Stimulated activated CD4-positive, alpha-beta T cell treated with anti-CD3 and anti-CD28 coated beads, Interleukin-12 subunit alpha, Interleukin-12 subunit beta, amount 100 ng/mL, for 24 hours (primary cell): Measurements from ENCODE around the gene RPS26.

Source experiments
- DNase-seq, 2 experiments: peaks; one replicate each; pipeline ENCODE4 v3.0.0-alpha.2; 2020; ENCODE audit warnings: low read depth in 2 of 2

RPS26 gene

DNA sequence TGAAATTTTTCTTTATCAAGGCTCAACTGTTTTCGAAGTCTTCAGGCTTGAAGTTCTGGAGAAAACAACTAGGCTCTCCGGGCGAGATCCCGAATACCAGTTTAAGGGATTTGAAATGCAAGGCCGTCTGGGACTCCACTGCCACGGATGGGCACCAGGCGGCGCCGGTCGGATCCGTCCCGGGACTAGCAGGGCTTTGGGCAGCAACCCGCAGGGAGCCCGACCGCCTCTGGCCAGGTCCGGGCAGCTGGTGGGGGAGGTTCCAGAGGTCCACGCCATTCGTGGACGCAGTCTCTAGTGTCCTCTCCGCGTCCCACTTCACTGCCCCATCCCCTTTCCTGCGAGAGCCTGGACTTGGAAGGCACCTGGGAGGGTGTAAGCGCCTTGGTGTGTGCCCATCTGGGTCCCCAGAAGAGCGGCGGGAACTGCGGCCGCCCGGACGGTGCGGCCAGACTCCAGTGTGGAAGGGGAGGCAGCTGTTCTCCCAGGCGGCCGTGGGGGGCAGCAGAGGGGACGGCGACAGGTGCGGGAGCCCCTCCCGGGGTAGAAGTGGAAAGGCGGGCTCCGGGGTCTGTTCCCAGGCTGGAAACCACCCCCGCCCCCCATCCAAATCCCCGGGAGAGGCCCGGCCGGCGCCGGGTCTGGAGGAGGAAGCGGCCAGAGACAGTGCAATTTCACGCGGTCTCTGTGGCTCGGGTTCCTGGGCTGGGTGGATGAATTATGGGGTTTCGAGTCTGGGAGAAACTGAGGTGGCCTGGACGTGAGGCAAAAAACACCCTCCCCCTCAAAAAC lies 37.4 kb downstream of the RPS26 start:
- DNase-seq = peak in 1 of 2 experiments; percentile 53

DNA sequence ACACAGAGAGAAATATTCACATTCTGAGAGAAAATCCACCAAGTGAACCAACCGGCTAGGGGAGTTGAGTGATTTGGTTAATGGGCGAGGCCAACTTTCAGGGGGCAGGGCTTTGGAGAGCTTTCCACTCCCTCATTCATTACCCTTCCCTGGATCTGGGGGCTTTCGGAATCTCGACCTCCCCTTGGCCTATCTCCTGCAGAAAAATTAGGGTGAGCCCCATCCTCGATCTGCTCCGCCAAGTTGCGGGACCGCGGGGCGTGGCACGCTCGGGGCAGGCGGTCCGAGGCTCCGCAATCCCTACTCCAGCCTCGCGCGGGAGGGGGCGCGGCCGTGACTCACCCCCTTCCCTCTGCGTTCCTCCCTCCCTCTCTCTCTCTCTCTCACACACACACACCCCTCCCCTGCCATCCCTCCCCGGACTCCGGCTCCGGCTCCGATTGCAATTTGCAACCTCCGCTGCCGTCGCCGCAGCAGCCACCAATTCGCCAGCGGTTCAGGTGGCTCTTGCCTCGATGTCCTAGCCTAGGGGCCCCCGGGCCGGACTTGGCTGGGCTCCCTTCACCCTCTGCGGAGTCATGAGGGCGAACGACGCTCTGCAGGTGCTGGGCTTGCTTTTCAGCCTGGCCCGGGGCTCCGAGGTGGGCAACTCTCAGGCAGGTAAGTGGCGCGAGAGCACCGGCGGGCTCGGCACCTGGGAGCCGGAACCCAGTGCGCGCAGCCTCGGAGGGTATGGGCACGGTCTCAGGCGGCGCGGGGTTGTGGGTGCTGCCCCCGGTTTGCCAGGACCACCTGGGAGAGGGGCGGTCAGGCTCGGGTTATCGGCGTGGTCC lies 38.2 kb downstream of the RPS26 start, which contains the start of gene ERBB3:
ERBB3 (plus strand) TSS at position 443 of the 833 bp plus-strand sequence; CDS start at position 579, 136 bp downstream.
- DNase-seq = peak in 1 of 2 experiments; percentile 63

- DNase-seq = no peak
Observed at GRCh38 chr12:56080556-56081138, 38.9 kb downstream of the RPS26 start.

DNA sequence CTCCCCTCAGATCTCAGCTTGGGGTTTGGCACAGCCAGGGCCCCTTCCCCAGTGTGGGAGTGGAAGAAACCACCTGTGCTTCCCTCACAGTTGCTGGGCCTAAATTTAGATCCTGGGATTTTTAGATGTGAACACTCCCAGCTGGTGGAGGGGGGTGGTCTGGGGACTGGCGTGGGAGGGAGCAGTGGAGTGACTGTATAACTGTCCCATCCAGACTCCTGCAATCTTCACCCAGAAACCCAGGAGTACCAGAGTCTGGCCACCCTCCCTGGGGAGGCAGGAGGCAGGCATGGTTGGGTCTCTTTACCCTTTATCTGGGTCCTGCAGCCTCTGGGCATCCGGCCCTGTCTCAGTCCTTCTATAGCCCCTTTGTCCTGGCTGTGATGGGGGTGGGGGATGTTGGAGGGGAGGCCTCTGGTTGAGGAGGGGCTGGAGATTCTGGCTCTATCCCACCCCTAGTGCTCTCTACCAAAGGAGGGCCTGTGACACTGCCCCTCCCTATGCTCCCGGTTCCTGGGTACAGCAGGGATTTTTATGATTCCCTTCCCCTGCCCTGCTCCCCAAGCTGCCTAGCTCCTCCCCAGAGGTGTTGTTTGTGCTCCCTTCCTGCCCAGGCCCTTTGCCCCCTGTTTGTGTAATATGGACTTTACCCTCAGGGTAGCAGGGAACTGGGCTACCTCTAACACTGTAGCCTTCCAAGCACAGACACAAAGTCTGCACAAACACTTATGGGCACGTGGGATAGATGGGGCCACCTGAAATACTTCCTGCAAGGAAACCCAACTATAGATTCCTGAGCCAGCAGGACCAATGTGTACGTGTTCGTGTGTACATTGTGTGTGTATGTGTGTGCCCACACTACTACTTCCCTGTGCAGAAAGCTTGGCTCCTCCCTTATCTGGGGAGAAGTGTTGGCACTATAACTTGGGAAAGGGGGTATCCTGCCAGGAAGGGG lies 40.0 kb downstream of the RPS26 start:
- no peak for DNase-seq

DNA sequence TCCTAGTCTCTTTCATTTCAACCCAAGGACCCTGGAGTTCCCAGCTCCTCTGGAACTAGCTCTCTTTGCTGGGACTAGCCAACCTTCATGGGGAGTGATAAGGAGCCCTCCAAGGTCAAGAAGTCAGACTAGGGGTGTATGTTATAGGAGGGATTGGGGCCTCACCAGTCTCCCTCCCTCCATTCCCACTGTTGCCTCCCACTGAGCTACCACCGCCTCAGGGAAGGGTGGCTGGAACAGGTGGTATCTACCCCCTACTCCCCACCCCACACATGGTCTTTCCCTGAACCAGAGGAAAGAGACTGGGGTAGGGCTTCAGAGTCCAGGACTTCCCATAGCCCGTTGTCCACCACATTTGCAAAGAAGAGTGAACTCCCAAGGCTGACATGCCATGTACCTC lies 40.7 kb downstream of the RPS26 start:
- no peak for DNase-seq

- DNase-seq = no peak
Observed at GRCh38 chr12:56082967-56083366, 41.2 kb downstream of the RPS26 start.

DNA sequence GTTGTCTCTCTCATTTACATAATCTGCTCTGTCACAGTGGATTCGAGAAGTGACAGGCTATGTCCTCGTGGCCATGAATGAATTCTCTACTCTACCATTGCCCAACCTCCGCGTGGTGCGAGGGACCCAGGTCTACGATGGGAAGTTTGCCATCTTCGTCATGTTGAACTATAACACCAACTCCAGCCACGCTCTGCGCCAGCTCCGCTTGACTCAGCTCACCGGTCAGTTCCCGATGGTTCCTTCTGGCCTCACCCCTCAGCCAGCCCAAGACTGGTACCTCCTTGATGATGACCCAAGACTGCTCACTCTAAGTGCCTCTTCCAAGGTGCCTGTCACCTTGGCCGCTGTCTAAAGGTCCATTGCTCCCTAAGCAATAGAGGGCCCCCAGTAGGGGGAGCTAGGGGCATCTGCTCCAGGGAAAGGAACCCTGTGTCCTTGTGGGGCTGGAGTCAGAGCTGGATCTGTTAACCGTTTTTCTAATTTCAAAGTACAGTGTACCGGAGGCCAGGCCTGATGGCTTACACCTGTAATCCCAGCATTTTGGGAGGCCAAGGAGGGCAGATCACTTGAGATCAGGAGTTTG lies 43.3 kb downstream of the RPS26 start:
- DNase-seq = peak in 1 of 2 experiments; percentile 20

- DNase-seq = no peak
Observed at GRCh38 chr12:56086096-56086495, 44.4 kb downstream of the RPS26 start.

GRCh38 chr12:56086608-56087007 lies 44.9 kb downstream of the RPS26 start:
- no peak for DNase-seq

GRCh38 chr12:56087220-56087619 lies 45.5 kb downstream of the RPS26 start:
- DNase-seq = no peak
